Testis (tissue), 2 donors: ENCODE data around the gene NTMT1.

Experiments used
- CTCF ChIP-seq, 3 experiments: fragments of 450-650 bp in 2 of 3; fragments of 200-600 bp in 1 of 3; sonication (generic) in 1 of 3; IDR thresholded peaks; one replicate each; pipeline ENCODE4 v1.5.1; 2016 to 2019; ENCODE audit warnings: antibody characterized with exemption in 3 of 3, mild to moderate bottlenecking in 2 of 3, moderate library complexity in 1 of 3
- POLR2A ChIP-seq: fragments of 450-650 bp; IDR thresholded peaks from one replicate; pipeline ENCODE4 v1.6.1; 2017; ENCODE audit warnings: antibody characterized with exemption, mild to moderate bottlenecking, moderate library complexity

GRCh38 chr9:129607027-129607387 is 19.0 kb upstream of the NTMT1 start:
- TF ChIP-seq POLR2A, result no peak
- no peak for TF ChIP-seq CTCF (IDR thresholded peaks at IDR 0.05)
